Heart left ventricle (tissue), 13 donors: Measurements from ENCODE around the gene TOP3B.

Experiments used
- POLR2A ChIP-seq, 2 donors: fragments of 450-650 bp; IDR thresholded peaks; one replicate each; pipeline ENCODE4 v1.6.1; 2017; ENCODE audit warnings: antibody characterized with exemption in 2 of 2, mild to moderate bottlenecking in 2 of 2, moderate library complexity in 2 of 2
- TF ChIP-seq, protein P1 (sequence below), 12 donors: fragments of 200-600 bp; sonication (generic) in 4 of 12; IDR thresholded peaks; one replicate each; pipeline versions ENCODE4 v1.5.0 to v1.8.0; 2018 to 2022; ENCODE audit warnings: antibody characterized with exemption in 12 of 12, mild to moderate bottlenecking in 5 of 12
- donor health status: ischemic (EF 13 %, LVEDD 7.1; RV severe dilation, severe dysfunction).
- donor health status: DM: no; HTN: yes; CAD: no.
- donor health status: DM: no; HTN: no; CAD: no.
- donor health status: ischemic (EF 25% LVEDD 6.9; RV normal size, moderate dysfunction).
- donor health status: ischemic (EF 25% LVEDD 5.7; RV mildly dilated, moderate dysfunction).
- donor health status: ischemic (EF 35%, LVEDD 5.7; RV mildly dilated, moderate dysfunction).
- donor health status: nonischemic (EF 11% LVEDD 7.7; RV severe dilation, severe dysfunction).
- donor health status: DM: yes; HTN: yes; CAD: no.
- donor health status: PGD.
- donor health status: ischemic (EF 29% LVEDD 5.4; RV normal size, mild dysfunction).
- donor health status: nonischemic (EF 23%, LVEDD 6.1; RV moderate dilation, normal function).

DNA sequence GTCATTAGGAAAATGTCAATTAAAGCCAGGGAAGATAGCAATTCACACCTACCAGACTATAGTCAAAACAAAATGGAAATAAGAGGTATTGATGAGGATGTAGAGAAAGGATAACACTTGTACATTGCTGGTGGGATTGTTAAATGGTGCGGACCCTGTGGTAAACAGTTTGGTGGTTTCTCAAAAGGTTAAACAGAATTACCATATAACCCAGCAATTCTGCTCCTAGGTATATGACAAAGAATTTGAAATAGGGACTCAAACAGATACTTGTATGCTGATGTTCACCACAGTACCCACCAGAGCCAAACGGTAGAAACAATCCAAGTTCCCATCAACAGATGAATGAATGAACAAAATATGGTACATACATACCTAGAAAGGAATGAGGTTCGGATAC is 33.0 kb upstream of the TOP3B start:
- TF ChIP-seq POLR2A (IDR thresholded peaks at IDR 0.05): no peak
- TF ChIP-seq, protein P1, sequence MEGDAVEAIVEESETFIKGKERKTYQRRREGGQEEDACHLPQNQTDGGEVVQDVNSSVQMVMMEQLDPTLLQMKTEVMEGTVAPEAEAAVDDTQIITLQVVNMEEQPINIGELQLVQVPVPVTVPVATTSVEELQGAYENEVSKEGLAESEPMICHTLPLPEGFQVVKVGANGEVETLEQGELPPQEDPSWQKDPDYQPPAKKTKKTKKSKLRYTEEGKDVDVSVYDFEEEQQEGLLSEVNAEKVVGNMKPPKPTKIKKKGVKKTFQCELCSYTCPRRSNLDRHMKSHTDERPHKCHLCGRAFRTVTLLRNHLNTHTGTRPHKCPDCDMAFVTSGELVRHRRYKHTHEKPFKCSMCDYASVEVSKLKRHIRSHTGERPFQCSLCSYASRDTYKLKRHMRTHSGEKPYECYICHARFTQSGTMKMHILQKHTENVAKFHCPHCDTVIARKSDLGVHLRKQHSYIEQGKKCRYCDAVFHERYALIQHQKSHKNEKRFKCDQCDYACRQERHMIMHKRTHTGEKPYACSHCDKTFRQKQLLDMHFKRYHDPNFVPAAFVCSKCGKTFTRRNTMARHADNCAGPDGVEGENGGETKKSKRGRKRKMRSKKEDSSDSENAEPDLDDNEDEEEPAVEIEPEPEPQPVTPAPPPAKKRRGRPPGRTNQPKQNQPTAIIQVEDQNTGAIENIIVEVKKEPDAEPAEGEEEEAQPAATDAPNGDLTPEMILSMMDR (IDR thresholded peaks at IDR 0.05): no peak
